ENCODE measurements around the gene PSG1. TPM values are rescaled to one million over a fixed set of nuclear protein-coding genes. Genes with fewer than 3 reads are reported as not detected.
A peak's percentile ranks its signal among the peaks of the same experiment; 100 is the strongest.
"Not testable (repeated sequence)": the region's sequence is repeated elsewhere in the genome, so short reads cannot be mapped to it uniquely, and the experiment has no call there.

Gene PSG1
- total RNA-seq, 4 donors from 2014 or later: 0.12 TPM; not detected in 3

- Histone ChIP-seq H3K4me1 (no peaks in the 10 kb centered on the region), H3K36me3 (no peaks in the 10 kb centered on the region), H3K27me3 (no peaks in the 10 kb centered on the region), H3K4me3 (no peak overlapping the region), H3K9me3 (no peaks in the 10 kb centered on the region), H3K27ac (no peak overlapping the region)
- ATAC-seq: no peak
- WGBS, 2 donors (ENCODE audit: low coverage in 1 of 2): 63% methylated on average over 3 of the region's 3 CpGs; no CpG with 5 or more reads in 1 of the 2 donors
- TF ChIP-seq POLR2A (IDR thresholded peaks at IDR 0.05): no peak
- TF ChIP-seq POLR2AphosphoS5 (IDR thresholded peaks at IDR 0.05): no peak
Measured at GRCh38 chr19:42872608-42873007, 6.9 kb downstream of the PSG1 start.

GRCh38 chr19:42857544-42857867 is 22.0 kb downstream of the PSG1 start:
- WGBS, 2 donors (ENCODE audit: low coverage in 1 of 2): 60 to 69% methylated on average over 3 to 5 of the region's 5 CpGs
- Histone ChIP-seq H3K36me3 (no peaks in the 10 kb centered on the region), H3K4me1 (no peaks in the 10 kb centered on the region), H3K27ac (no peak overlapping the region), H3K9me3 (no peaks in the 10 kb centered on the region), H3K27me3 (no peaks in the 10 kb centered on the region), H3K4me3 (no peak overlapping the region)
- TF ChIP-seq CTCF (IDR thresholded peaks at IDR 0.05): peak in 1 of 4 experiments; percentile 1
- TF ChIP-seq EP300 (IDR thresholded peaks at IDR 0.05): no peak
- ATAC-seq: no peak

GRCh38 chr19:42856866-42857543 is 22.5 kb downstream of the PSG1 start:
- 60 to 81% methylated on average over 7 to 8 of the region's 19 CpGs for WGBS, 2 donors (ENCODE audit: low coverage in 1 of 2)
- not testable (repeated sequence) for H3K9me3 ChIP-seq, H3K27me3 ChIP-seq, H3K4me1 ChIP-seq, ATAC-seq, H3K27ac ChIP-seq, H3K4me3 ChIP-seq, H3K36me3 ChIP-seq
- peak in 1 of 4 experiments; percentile 63 for TF ChIP-seq CTCF (IDR thresholded peaks at IDR 0.05)

GRCh38 chr19:42854745-42855144 is 24.8 kb downstream of the PSG1 start:
- not testable (repeated sequence) for H3K4me3 ChIP-seq, H3K36me3 ChIP-seq, H3K27ac ChIP-seq, ATAC-seq, H3K9me3 ChIP-seq, H3K4me1 ChIP-seq, H3K27me3 ChIP-seq
- 60% methylated on average over 3 of the region's 3 CpGs; no CpG with 5 or more reads in 1 of the 2 donors for WGBS, 2 donors (ENCODE audit: low coverage in 1 of 2)

- not testable (repeated sequence) for ATAC-seq, H3K4me3 ChIP-seq, H3K4me1 ChIP-seq, H3K36me3 ChIP-seq, H3K27me3 ChIP-seq, H3K9me3 ChIP-seq
- peak overlapping the region in 1 of 4 donors; percentile 76 for H3K27ac ChIP-seq
- 60 to 100% methylated on average over 1 of the region's 1 CpG for WGBS, 2 donors (ENCODE audit: low coverage in 1 of 2)
Measured at GRCh38 chr19:42853231-42853630, 26.3 kb downstream of the PSG1 start.

- H3K4me1 ChIP-seq, H3K36me3 ChIP-seq: not testable (repeated sequence)
- peak overlapping the region in 2 of 4 donors; percentile 64 to 76 for H3K27ac ChIP-seq
Measured at GRCh38 chr19:42852821-42853220, 26.7 kb downstream of the PSG1 start.

GRCh38 chr19:42851718-42852280 is 27.7 kb downstream of the PSG1 start:
- H3K27ac ChIP-seq: peak overlapping the region in 2 of 4 donors; percentile 64 to 76

More at GRCh38 chr19:42852821-42853220, 26.7 kb downstream of the PSG1 start:
- not testable (repeated sequence) for H3K9me3 ChIP-seq, H3K27me3 ChIP-seq, H3K4me3 ChIP-seq, ATAC-seq

More at GRCh38 chr19:42851718-42852280, 27.7 kb downstream of the PSG1 start:
- not testable (repeated sequence) for H3K36me3 ChIP-seq, ATAC-seq, H3K27me3 ChIP-seq, H3K4me1 ChIP-seq, H3K4me3 ChIP-seq, H3K9me3 ChIP-seq
- 80% methylated on average over 1 of the region's 1 CpG; no CpG with 5 or more reads in 1 of the 2 donors for WGBS, 2 donors (ENCODE audit: low coverage in 1 of 2)
